HS-27A (cell line): Measurements from ENCODE around the gene CLCN3.
"Not testable (repeated sequence)": the region's sequence is repeated elsewhere in the genome, so short reads cannot be mapped to it uniquely, and the experiment has no call there.

Source experiments
- DNase-seq: peaks from one replicate; pipeline ENCODE4 v3.0.0-alpha.2; 2012; ENCODE audit warnings: low read depth, missing footprints

The CLCN3 gene

GRCh38 chr4:169618286-169618685, 2.1 kb upstream of the CLCN3 start:
- DNase-seq: no peak

- DNase-seq: no peak
Observed at GRCh38 chr4:169618986-169619385, 1.4 kb upstream of the CLCN3 start.

- no peak for DNase-seq
Observed at GRCh38 chr4:169619518-169619957, 840 bp upstream of the CLCN3 start.

- DNase-seq: no peak
Observed at GRCh38 chr4:169620880-169621248, 486 bp downstream of the CLCN3 start.

- no peak for DNase-seq
Observed at GRCh38 chr4:169621731-169622492, 1.5 kb downstream of the CLCN3 start.

- DNase-seq: no peak
Observed at GRCh38 chr4:169622566-169622965, 2.2 kb downstream of the CLCN3 start.

GRCh38 chr4:169624012-169624411, 3.6 kb downstream of the CLCN3 start:
- DNase-seq: not testable (repeated sequence)

- DNase-seq: no peak
Observed at GRCh38 chr4:169625886-169626285, 5.5 kb downstream of the CLCN3 start.

GRCh38 chr4:169626331-169627282, 6.2 kb downstream of the CLCN3 start:
- no peak for DNase-seq

GRCh38 chr4:169627307-169627706, 6.9 kb downstream of the CLCN3 start:
- DNase-seq: no peak

- DNase-seq: no peak
Observed at GRCh38 chr4:169628579-169628978, 8.2 kb downstream of the CLCN3 start.

GRCh38 chr4:169630069-169630468, 9.7 kb downstream of the CLCN3 start:
- DNase-seq: no peak

- DNase-seq: no peak
Observed at GRCh38 chr4:169632896-169633295, 12.5 kb downstream of the CLCN3 start.

- DNase-seq: no peak
Observed at GRCh38 chr4:169634975-169635374, 14.6 kb downstream of the CLCN3 start.

- no peak for DNase-seq
Observed at GRCh38 chr4:169640261-169640870, 20.0 kb downstream of the CLCN3 start.

GRCh38 chr4:169644802-169645201, 24.4 kb downstream of the CLCN3 start:
- no peak for DNase-seq

GRCh38 chr4:169645627-169646026, 25.2 kb downstream of the CLCN3 start:
- DNase-seq: no peak

GRCh38 chr4:169649545-169650226, 29.3 kb downstream of the CLCN3 start:
- no peak for DNase-seq

GRCh38 chr4:169650227-169650936, 30.0 kb downstream of the CLCN3 start:
- DNase-seq: no peak

- no peak for DNase-seq
Observed at GRCh38 chr4:169652535-169652934, 32.2 kb downstream of the CLCN3 start.

GRCh38 chr4:169655401-169655800, 35.0 kb downstream of the CLCN3 start:
- DNase-seq: no peak
